Transverse colon (tissue), 4 donors: Measurements from ENCODE around the gene MYDGF.

Experiments
- EP300 ChIP-seq: sonication (generic); formaldehyde crosslinking; IDR thresholded peaks from one replicate; pipeline ENCODE4 v1.6.1; 2017; ENCODE audit warnings: antibody characterized with exemption, low read depth
- POLR2A ChIP-seq: fragments of 450-650 bp; IDR thresholded peaks from one replicate; pipeline ENCODE4 v1.6.1; 2016; ENCODE audit warnings: antibody characterized with exemption, mild to moderate bottlenecking, moderate library complexity
- POLR2AphosphoS5 ChIP-seq, 3 donors: sonication (generic); formaldehyde crosslinking; IDR thresholded peaks; one replicate each; pipeline ENCODE4 v1.6.1; 2016; ENCODE audit warnings: antibody characterized with exemption in 3 of 3
- TF ChIP-seq, protein P1 (sequence below), 5 experiments: fragments of 200-600 bp in 3 of 5; fragments of 450-650 bp in 2 of 5; sonication (generic) in 3 of 5; IDR thresholded peaks; 1 replicate in 2 of 5; 2 replicates in 3 of 5; pipeline ENCODE4 v1.5.1; 2016 to 2017; ENCODE audit warnings: antibody characterized with exemption in 5 of 5, inconsistent platforms in 3 of 5, mild to moderate bottlenecking in 2 of 5, moderate library complexity in 1 of 5

GRCh38 chr19:4664642-4665041 is 5.5 kb downstream of the MYDGF start:
- TF ChIP-seq, protein P1, sequence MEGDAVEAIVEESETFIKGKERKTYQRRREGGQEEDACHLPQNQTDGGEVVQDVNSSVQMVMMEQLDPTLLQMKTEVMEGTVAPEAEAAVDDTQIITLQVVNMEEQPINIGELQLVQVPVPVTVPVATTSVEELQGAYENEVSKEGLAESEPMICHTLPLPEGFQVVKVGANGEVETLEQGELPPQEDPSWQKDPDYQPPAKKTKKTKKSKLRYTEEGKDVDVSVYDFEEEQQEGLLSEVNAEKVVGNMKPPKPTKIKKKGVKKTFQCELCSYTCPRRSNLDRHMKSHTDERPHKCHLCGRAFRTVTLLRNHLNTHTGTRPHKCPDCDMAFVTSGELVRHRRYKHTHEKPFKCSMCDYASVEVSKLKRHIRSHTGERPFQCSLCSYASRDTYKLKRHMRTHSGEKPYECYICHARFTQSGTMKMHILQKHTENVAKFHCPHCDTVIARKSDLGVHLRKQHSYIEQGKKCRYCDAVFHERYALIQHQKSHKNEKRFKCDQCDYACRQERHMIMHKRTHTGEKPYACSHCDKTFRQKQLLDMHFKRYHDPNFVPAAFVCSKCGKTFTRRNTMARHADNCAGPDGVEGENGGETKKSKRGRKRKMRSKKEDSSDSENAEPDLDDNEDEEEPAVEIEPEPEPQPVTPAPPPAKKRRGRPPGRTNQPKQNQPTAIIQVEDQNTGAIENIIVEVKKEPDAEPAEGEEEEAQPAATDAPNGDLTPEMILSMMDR (IDR thresholded peaks at IDR 0.05) = no peak
- no peak for TF ChIP-seq EP300
- no peak for TF ChIP-seq POLR2A
- TF ChIP-seq POLR2AphosphoS5 (IDR thresholded peaks at IDR 0.05) = no peak
